Neural progenitor cell (in vitro differentiated cells): ENCODE data around the gene IFI27.

ENCODE experiments used
- CTCF ChIP-seq: fragments of 200-600 bp; sonication (generic); IDR thresholded peaks from 2 replicates; pipeline ENCODE4 v1.5.1; 2017; ENCODE audit warnings: antibody characterized with exemption, mild to moderate bottlenecking
- EZH2 ChIP-seq: fragments of 200-600 bp; sonication (generic); IDR thresholded peaks from 2 replicates; pipeline ENCODE4 v1.6.1; 2017; ENCODE audit warnings: antibody characterized with exemption, mild to moderate bottlenecking, moderate library complexity

- no peak for TF ChIP-seq CTCF
- TF ChIP-seq EZH2, result no peak
Measured at GRCh38 chr14:94062344-94062940, 48.1 kb upstream of the IFI27 start.
